K562 (cell line): ENCODE data around the gene RNFT2. TPM values are rescaled to one million over a fixed set of nuclear protein-coding genes. Genes with fewer than 3 reads are reported as not detected.

ENCODE experiments used
- ADNP ChIP-seq: fragments of 200-800 bp; sonication (Bioruptor generic); IDR thresholded peaks from 2 replicates; pipeline ENCODE4 v1.6.1; 2016; ENCODE audit warnings: missing genetic modification characterization, missing compliant biosample characterization
- C11orf30 ChIP-seq: fragments of 450-650 bp; IDR thresholded peaks from 2 replicates; pipeline ENCODE4 v1.6.1; 2016; ENCODE audit warnings: low read depth, mild to moderate bottlenecking
- GABPB1 ChIP-seq: sonication (generic); formaldehyde crosslinking; IDR thresholded peaks from 2 replicates; pipeline ENCODE4 v1.8.0; 2022; ENCODE audit warnings: mild to moderate bottlenecking, missing genetic modification reagents
- MCM7 ChIP-seq, 2 experiments: fragments of 450-650 bp; IDR thresholded peaks; 2 replicates each; pipeline ENCODE4 v1.6.1; 2016 to 2018
- NFE2 ChIP-seq: IDR thresholded peaks from 2 replicates; pipeline ENCODE4 v1.6.1; 2014; ENCODE audit warnings: antibody characterized with exemption, low read depth
- NR2C1 ChIP-seq, 2 experiments: fragments of 450-650 bp; IDR thresholded peaks; 2 replicates each; pipeline ENCODE4 v1.6.1; 2017; ENCODE audit warnings: mild to moderate bottlenecking in 2 of 2, antibody characterized with exemption in 1 of 2, inconsistent platforms in 1 of 2, missing compliant biosample characterization in 1 of 2, missing genetic modification characterization in 1 of 2
- POLR2B ChIP-seq: fragments of 450-650 bp; IDR thresholded peaks from 2 replicates; pipeline ENCODE4 v1.6.1; 2018; ENCODE audit warnings: low read depth; ENCODE audit not compliant: partially characterized antibody
- RBM14 ChIP-seq: fragments of 200-400 bp; formaldehyde crosslinking; IDR thresholded peaks from 2 replicates; pipeline ENCODE4 v1.6.1; 2018; ENCODE audit warnings: low read depth, mild to moderate bottlenecking, low read length, moderate library complexity, borderline replicate concordance; ENCODE audit not compliant: insufficient read depth
- SOX6 ChIP-seq: fragments of 450-650 bp; IDR thresholded peaks from 2 replicates; pipeline ENCODE4 v1.6.1; 2014; ENCODE audit warnings: mild to moderate bottlenecking
- SP2 ChIP-seq: IDR thresholded peaks from 2 replicates; pipeline ENCODE4 v1.6.1; 2011; ENCODE audit warnings: mild to moderate bottlenecking, low read depth, low read length, moderate library complexity; ENCODE audit not compliant: poor library complexity, severe bottlenecking; ENCODE audit errors: extremely low read depth
- ZKSCAN1 ChIP-seq: fragments of 150-350 bp; IDR thresholded peaks from 2 replicates; pipeline ENCODE4 v1.6.1; 2016; ENCODE audit warnings: low read depth, low read length
- ZNF316 ChIP-seq: fragments of 450-650 bp; IDR thresholded peaks from 2 replicates; pipeline ENCODE4 v1.6.1; 2016
- ZNF354B ChIP-seq: fragments of 250-450 bp; sonication (Bioruptor Pico); IDR thresholded peaks from 2 replicates; pipeline ENCODE4 v1.4.0; 2020
- ZNF41 ChIP-seq: fragments of 250-450 bp; sonication (Bioruptor Pico); conservative IDR thresholded peaks from 2 replicates; pipeline ENCODE4 v1.4.0; 2020; ENCODE audit warnings: mild to moderate bottlenecking
- polyA plus RNA-seq, 8 experiments: library from polyadenylated mRNA; depleted of rRNA in 4 of 8; stranded (reverse) in 5 of 8; unstranded in 3 of 8; fragments of >200 nt; fragmentation: Nextera tagmentation in 2 of 8; fragmentation: Illumina TruSeq in 1 of 8; extraction: Ambion mirVana in 2 of 8; extraction: Trizol in 1 of 8; gene quantifications; 2 replicates each; pipeline versions ENCODE4 v1.2.1 to v1.2.3, GENCODE V29; 2011 to 2014; ENCODE audit warnings: inconsistent platforms in 1 of 8, missing spikeins in 1 of 8
- total RNA-seq, 7 experiments: library from RNA; depleted of rRNA in 6 of 7; stranded (reverse); fragments of >200 nt in 6 of 7; fragmentation: Illumina TruSeq in 2 of 7; extraction: Trizol in 2 of 7; gene quantifications; 2 replicates each; pipeline versions ENCODE4 v1.2.1 to v1.2.3, GENCODE V29; 2011 to 2021; ENCODE audit warnings: low replicate concordance in 1 of 7
- TF ChIP-seq, protein P1 (sequence below), 2 experiments: fragments of 450-650 bp; IDR thresholded peaks; 2 replicates each; pipeline ENCODE4 v1.6.1; 2018; ENCODE audit warnings: mild to moderate bottlenecking in 2 of 2, low read depth in 1 of 2; ENCODE audit not compliant: partially characterized antibody in 2 of 2
- TF ChIP-seq, protein P2 (sequence below), 2 experiments: fragments of 450-650 bp; formaldehyde crosslinking in 1 of 2; IDR thresholded peaks; 2 replicates each; pipeline versions ENCODE4 v1.4.0 to v1.6.1; 2014 to 2020; ENCODE audit warnings: mild to moderate bottlenecking in 2 of 2, borderline replicate concordance in 1 of 2, low read depth in 1 of 2

RNFT2 gene
- total and polyA plus RNA-seq, 9 of the 15 experiments (the other 6 are each of a cell fraction or from before 2014, with no cell fraction given), result 3.6 to 26.3 (median 9.5) TPM

DNA sequence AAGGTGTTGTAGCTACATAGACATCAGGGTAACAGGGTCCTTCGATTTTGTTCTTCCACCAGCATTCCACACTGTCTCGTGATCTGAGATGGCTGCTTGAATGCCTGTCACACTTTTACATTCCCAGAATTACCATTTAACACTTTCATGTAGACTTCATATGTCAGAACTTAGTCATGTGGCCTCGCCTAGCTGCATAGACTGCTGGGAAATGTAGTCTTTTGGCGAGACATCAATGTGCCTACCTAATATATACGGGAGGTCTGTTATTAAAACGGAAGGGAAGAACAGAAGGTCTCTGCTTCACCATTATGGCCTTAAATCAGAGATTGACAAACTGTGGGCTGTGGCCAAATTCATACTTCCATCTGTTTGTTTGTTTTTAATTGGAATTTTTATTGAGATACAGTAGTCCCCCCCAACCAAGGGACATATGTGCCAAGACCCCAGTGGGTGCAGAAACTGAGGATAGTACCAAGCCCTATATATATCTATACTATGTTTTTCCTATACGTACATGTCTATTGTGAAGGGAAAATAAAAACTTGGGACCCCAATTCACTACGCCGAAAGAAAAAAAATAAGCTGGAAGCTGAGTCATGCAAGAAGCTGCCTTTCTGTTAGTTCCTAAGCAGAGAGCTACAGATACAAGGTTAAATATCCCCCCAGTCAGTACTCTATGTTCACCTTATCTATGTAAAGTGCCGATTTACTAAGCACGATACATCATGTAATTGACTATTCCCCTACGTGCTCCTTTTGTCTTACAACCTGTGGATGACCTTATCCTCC, 154.4 kb downstream of the RNFT2 start (continued):
- TF ChIP-seq, protein P1, sequence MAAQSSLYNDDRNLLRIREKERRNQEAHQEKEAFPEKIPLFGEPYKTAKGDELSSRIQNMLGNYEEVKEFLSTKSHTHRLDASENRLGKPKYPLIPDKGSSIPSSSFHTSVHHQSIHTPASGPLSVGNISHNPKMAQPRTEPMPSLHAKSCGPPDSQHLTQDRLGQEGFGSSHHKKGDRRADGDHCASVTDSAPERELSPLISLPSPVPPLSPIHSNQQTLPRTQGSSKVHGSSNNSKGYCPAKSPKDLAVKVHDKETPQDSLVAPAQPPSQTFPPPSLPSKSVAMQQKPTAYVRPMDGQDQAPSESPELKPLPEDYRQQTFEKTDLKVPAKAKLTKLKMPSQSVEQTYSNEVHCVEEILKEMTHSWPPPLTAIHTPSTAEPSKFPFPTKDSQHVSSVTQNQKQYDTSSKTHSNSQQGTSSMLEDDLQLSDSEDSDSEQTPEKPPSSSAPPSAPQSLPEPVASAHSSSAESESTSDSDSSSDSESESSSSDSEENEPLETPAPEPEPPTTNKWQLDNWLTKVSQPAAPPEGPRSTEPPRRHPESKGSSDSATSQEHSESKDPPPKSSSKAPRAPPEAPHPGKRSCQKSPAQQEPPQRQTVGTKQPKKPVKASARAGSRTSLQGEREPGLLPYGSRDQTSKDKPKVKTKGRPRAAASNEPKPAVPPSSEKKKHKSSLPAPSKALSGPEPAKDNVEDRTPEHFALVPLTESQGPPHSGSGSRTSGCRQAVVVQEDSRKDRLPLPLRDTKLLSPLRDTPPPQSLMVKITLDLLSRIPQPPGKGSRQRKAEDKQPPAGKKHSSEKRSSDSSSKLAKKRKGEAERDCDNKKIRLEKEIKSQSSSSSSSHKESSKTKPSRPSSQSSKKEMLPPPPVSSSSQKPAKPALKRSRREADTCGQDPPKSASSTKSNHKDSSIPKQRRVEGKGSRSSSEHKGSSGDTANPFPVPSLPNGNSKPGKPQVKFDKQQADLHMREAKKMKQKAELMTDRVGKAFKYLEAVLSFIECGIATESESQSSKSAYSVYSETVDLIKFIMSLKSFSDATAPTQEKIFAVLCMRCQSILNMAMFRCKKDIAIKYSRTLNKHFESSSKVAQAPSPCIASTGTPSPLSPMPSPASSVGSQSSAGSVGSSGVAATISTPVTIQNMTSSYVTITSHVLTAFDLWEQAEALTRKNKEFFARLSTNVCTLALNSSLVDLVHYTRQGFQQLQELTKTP (IDR thresholded peaks at IDR 0.05; ENCODE audit: low read depth in 1 of 2, partially characterized antibody in 2 of 2), result peak in 1 of 2 experiments; percentile 58
- no peak for TF ChIP-seq MCM7 (IDR thresholded peaks at IDR 0.05)
- peak; percentile 52; the same call in 1 of the 2 replicates for TF ChIP-seq ZNF316
- TF ChIP-seq NFE2, result peak; percentile 64
- no peak for TF ChIP-seq RBM14
- no peak for TF ChIP-seq ZNF41 (CRISPR knock-in tag)
- TF ChIP-seq, protein P2, sequence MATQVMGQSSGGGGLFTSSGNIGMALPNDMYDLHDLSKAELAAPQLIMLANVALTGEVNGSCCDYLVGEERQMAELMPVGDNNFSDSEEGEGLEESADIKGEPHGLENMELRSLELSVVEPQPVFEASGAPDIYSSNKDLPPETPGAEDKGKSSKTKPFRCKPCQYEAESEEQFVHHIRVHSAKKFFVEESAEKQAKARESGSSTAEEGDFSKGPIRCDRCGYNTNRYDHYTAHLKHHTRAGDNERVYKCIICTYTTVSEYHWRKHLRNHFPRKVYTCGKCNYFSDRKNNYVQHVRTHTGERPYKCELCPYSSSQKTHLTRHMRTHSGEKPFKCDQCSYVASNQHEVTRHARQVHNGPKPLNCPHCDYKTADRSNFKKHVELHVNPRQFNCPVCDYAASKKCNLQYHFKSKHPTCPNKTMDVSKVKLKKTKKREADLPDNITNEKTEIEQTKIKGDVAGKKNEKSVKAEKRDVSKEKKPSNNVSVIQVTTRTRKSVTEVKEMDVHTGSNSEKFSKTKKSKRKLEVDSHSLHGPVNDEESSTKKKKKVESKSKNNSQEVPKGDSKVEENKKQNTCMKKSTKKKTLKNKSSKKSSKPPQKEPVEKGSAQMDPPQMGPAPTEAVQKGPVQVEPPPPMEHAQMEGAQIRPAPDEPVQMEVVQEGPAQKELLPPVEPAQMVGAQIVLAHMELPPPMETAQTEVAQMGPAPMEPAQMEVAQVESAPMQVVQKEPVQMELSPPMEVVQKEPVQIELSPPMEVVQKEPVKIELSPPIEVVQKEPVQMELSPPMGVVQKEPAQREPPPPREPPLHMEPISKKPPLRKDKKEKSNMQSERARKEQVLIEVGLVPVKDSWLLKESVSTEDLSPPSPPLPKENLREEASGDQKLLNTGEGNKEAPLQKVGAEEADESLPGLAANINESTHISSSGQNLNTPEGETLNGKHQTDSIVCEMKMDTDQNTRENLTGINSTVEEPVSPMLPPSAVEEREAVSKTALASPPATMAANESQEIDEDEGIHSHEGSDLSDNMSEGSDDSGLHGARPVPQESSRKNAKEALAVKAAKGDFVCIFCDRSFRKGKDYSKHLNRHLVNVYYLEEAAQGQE (IDR thresholded peaks at IDR 0.05; ENCODE audit: borderline replicate concordance), result no peak
- TF ChIP-seq, protein P2 (CRISPR knock-in tag; IDR thresholded peaks at IDR 0.05; ENCODE audit: low read depth), result no peak
- TF ChIP-seq ADNP (tag), result no peak
- TF ChIP-seq GABPB1 (CRISPR knock-in tag), result 0 out of 2 replicates have a peak, but pooled peaks have one; percentile 11
- TF ChIP-seq POLR2B, result no peak
- TF ChIP-seq SOX6, result no peak
- no peak for TF ChIP-seq SP2
- TF ChIP-seq C11orf30, result peak; percentile 58
- no peak for TF ChIP-seq ZKSCAN1
- TF ChIP-seq ZNF354B (CRISPR knock-in tag), result no peak
- no peak for TF ChIP-seq NR2C1 (IDR thresholded peaks at IDR 0.05)
- TF ChIP-seq NR2C1 (tag; IDR thresholded peaks at IDR 0.05), result peak; percentile 25; the same call in 1 of the 2 replicates
